WERI-Rb-1 (cell line): ENCODE data around the gene CASZ1.

ENCODE experiments used
- DNase-seq: peaks from one replicate; pipeline ENCODE4 v3.0.0-alpha.2; 2020
- H3K27ac ChIP-seq: fragments of 250-450 bp; sonication (Bioruptor Pico); 2 replicates; pipeline ENCODE4 v1.5.1; 2020; ENCODE audit warnings: mild to moderate bottlenecking, moderate library complexity
- H3K27me3 ChIP-seq: fragments of 250-450 bp; sonication (Bioruptor Pico); 2 replicates; pipeline ENCODE4 v1.5.1; 2021; ENCODE audit warnings: mild to moderate bottlenecking, low read depth, moderate library complexity; ENCODE audit not compliant: insufficient read depth, severe bottlenecking
- H3K36me3 ChIP-seq: fragments of 250-450 bp; sonication (Bioruptor Pico); 2 replicates; pipeline ENCODE4 v1.5.1; 2020; ENCODE audit warnings: mild to moderate bottlenecking, moderate library complexity
- H3K4me3 ChIP-seq: 2 replicates; pipeline ENCODE4 v1.5.1; 2011; ENCODE audit warnings: low read depth, mild to moderate bottlenecking, control low read depth, low read length
- H3K9me3 ChIP-seq: fragments of 250-450 bp; sonication (Bioruptor Pico); 2 replicates; pipeline ENCODE4 v1.5.1; 2021; ENCODE audit warnings: mild to moderate bottlenecking, moderate library complexity; ENCODE audit not compliant: severe bottlenecking
- TF ChIP-seq, protein P1 (sequence below): IDR thresholded peaks from 2 replicates; pipeline ENCODE4 v1.5.1; 2011; ENCODE audit warnings: low read depth, mild to moderate bottlenecking, control low read depth, inconsistent platforms, low read length

The CASZ1 gene

DNA sequence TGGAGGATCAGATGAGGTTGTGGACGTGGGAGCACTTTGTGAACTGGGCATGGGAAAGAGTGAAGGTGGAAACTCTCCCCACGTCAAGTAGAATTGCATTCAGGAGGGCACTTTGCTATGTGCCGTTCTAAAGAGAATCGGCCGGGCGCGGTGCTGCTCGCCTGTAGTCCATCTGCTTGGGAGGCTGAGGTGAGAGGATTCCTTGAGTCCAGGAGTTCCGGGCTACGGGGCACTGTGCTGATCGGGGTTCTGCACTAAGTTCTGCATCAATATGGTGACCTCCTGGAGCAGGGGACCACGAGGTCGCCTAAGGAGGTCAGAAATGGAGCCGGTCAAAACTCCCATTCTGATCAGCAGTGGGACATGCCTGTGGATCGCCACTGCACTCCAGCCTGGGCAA, 179.8 kb downstream of the CASZ1 start:
- no peaks in the 10 kb centered on the region; the same call in 1 of the 2 replicates for H3K36me3 ChIP-seq
- TF ChIP-seq, protein P1, sequence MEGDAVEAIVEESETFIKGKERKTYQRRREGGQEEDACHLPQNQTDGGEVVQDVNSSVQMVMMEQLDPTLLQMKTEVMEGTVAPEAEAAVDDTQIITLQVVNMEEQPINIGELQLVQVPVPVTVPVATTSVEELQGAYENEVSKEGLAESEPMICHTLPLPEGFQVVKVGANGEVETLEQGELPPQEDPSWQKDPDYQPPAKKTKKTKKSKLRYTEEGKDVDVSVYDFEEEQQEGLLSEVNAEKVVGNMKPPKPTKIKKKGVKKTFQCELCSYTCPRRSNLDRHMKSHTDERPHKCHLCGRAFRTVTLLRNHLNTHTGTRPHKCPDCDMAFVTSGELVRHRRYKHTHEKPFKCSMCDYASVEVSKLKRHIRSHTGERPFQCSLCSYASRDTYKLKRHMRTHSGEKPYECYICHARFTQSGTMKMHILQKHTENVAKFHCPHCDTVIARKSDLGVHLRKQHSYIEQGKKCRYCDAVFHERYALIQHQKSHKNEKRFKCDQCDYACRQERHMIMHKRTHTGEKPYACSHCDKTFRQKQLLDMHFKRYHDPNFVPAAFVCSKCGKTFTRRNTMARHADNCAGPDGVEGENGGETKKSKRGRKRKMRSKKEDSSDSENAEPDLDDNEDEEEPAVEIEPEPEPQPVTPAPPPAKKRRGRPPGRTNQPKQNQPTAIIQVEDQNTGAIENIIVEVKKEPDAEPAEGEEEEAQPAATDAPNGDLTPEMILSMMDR, result no peak
- H3K4me3 ChIP-seq, result no peak overlapping the region
- H3K9me3 ChIP-seq, result no peaks in the 10 kb centered on the region
- DNase-seq, result no peak
- H3K27me3 ChIP-seq, result no peaks in the 10 kb centered on the region
- H3K27ac ChIP-seq, result no peak overlapping the region

DNA sequence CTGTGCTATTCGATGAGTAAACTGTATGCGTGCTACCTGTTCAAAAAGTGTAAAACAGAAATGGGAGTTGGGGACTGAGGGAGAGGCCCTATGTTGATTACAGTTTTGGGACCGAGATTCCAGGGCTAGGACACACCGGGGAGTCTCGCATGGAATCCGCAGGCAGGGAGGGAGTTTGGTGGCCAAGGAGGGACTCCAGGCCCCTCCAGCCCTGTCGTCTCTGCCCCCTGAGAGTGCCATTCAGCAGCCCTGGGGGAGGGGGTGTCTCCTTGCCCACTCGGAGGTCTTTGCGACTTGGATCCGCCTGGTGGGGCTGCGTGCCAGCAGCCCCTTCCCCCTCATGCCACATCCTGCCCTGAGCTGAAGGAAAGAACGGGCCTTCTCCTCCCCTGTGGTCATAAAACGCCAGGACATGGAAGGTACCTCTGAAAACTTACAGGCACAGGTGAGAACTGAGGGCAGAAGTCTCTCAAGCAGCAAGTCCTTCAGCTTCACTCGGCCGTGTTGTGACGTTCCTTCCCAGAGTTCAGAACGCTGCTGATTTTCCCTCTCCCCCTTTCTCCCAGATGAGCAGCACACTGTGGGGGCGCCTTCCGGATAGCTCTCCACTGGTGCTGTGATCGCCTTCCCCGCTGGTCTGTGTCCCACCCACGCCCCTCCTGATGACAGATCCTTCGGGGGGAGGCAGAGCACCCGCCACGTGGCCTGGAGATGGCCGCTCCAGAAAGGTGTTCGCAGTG, 180.3 kb downstream of the CASZ1 start:
- Histone ChIP-seq H3K9me3 (no peaks in the 10 kb centered on the region), H3K36me3 (no peaks in the 10 kb centered on the region; the same call in 1 of the 2 replicates), H3K4me3 (no peak overlapping the region), H3K27me3 (no peaks in the 10 kb centered on the region), H3K27ac (no peak overlapping the region)
- TF ChIP-seq, protein P1, result no peak
- DNase-seq, result no peak

GRCh38 chr1:10615332-10615731, 181.1 kb downstream of the CASZ1 start:
- no peak for DNase-seq
- no peak overlapping the region for H3K4me3 ChIP-seq
- H3K36me3 ChIP-seq, result no peaks in the 10 kb centered on the region; the same call in 1 of the 2 replicates
- H3K27me3 ChIP-seq, result no peaks in the 10 kb centered on the region
- TF ChIP-seq, protein P1, result no peak
- H3K27ac ChIP-seq, result no peak overlapping the region
- no peaks in the 10 kb centered on the region for H3K9me3 ChIP-seq

- Histone ChIP-seq H3K27ac (no peak overlapping the region), H3K36me3 (no peaks in the 10 kb centered on the region; the same call in 1 of the 2 replicates), H3K27me3 (no peaks in the 10 kb centered on the region), H3K4me3 (no peak overlapping the region), H3K9me3 (no peaks in the 10 kb centered on the region)
- DNase-seq, result no peak
- TF ChIP-seq, protein P1, result no peak
Measured at GRCh38 chr1:10614377-10615225, 181.8 kb downstream of the CASZ1 start.

DNA sequence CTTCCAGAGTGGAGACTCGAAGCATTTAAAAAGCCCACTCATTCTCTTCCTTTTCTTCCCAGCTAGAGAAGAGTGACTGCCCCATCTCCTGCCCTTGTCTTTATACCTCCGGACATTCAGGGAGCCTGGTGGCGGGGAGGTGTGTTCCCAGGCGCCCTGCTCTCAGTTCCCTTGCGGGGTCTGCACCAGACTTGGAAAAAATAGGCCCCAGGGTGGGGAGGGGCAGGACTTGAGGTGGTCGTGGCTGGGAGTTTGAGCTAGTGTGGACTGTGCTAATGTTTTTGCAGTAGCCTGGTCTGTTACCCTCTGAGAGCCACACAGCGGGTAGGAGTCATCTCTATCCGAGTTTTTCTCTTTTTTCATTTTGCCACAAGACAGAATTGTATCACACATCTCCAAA, 182.6 kb downstream of the CASZ1 start:
- no peak for DNase-seq
- Histone ChIP-seq H3K27me3 (no peaks in the 10 kb centered on the region), H3K4me3 (no peak overlapping the region), H3K36me3 (no peaks in the 10 kb centered on the region; the same call in 1 of the 2 replicates), H3K9me3 (no peaks in the 10 kb centered on the region), H3K27ac (no peak overlapping the region)
- TF ChIP-seq, protein P1, result no peak
